Progenitor cell of endocrine pancreas (in vitro differentiated cells): ENCODE measurements around the gene VPS16. TPM values are rescaled to one million over a fixed set of nuclear protein-coding genes. Genes with fewer than 3 reads are reported as not detected.

Experiments
- DNase-seq: peaks from one replicate; pipeline ENCODE4 v3.0.0; 2021; ENCODE audit warnings: low spot score; ENCODE audit not compliant: unreplicated experiment
- H3K27ac Mint-ChIP-seq: 2 replicates; pipeline ENCODE4 v1.8.0; 2021; ENCODE audit warnings: mild to moderate bottlenecking, moderate library complexity, mixed read lengths
- H3K27me3 Mint-ChIP-seq: 2 replicates; pipeline ENCODE4 v1.8.0; 2021; ENCODE audit warnings: mixed read lengths
- H3K36me3 Mint-ChIP-seq: 2 replicates; pipeline ENCODE4 v1.8.0; 2022; ENCODE audit warnings: mixed read lengths; ENCODE audit not compliant: insufficient read depth
- H3K4me1 Mint-ChIP-seq: 2 replicates; pipeline ENCODE4 v1.8.0; 2021; ENCODE audit warnings: low read depth, mixed read lengths
- H3K4me3 Mint-ChIP-seq: 2 replicates; pipeline ENCODE4 v1.8.0; 2021; ENCODE audit warnings: low read depth, mild to moderate bottlenecking, moderate library complexity, mixed read lengths
- H3K9me3 Mint-ChIP-seq: 2 replicates; pipeline ENCODE4 v1.8.0; 2021; ENCODE audit warnings: low read depth, mixed read lengths
- total RNA-seq: library from RNA; stranded (reverse); gene quantifications from 2 replicates; pipeline ENCODE4 v1.2.1, GENCODE V29; 2021
- TF ChIP-seq, protein P1 (sequence below): fragments of 200-600 bp; sonication (generic); IDR thresholded peaks from one replicate; pipeline ENCODE4 v1.5.0; 2021; ENCODE audit warnings: antibody characterized with exemption, mild to moderate bottlenecking; ENCODE audit not compliant: unreplicated experiment

Gene VPS16
- total RNA-seq, 1 donor from 2014 or later, result 48.5 TPM

DNA sequence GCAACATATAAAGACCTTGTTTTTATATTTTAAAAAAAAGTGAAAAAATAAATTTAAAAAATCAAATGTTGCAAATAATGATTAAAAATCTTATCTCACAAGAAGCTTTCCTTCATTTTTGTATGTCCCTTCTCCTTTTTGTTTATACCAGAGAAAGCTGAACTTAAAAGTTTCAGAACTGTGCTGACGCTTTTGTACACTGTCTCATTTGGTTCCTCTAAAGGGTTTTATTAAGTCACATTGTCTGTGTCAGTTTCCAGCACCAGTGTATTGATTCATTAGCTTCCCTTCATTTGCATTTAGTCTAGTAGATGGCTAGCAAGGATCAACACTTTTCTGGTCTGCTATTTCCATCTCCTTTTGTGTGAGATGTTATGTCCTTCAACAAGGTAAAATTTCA is 6.8 kb upstream of the VPS16 start:
- H3K4me3 Mint-ChIP-seq, result no peak overlapping the region

DNA sequence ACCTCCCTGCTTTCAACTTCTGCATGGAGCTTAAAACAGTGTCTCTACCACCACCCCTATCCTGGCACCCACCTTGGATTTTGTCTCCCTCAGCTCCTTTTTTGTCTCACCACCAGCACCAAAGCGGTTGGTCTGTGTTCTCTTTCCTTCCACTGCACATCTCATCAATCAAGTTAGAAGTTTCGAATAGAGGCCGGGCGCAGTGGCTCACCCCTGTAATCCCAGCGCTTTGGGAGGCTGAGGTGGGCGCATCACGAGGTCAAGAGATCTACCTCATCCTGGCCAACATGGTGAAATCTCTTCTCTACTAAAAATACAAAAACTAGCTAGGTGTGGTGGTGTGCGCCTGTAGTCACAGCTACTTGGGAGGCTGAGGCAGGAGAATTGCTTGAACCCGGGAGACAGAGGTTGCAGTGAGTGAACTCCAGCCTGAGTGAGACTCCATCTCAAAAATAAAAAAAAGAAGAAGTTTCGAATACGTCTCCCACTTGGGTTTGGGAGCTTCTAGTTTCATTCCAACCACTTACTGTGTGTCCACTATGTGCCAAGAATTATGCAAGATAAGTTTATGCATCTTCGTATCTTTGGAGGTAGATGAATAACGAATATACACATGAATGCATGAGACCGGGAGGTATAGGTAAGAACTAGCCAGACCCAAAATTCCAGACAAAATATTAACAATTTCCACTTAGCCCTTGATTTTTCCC is 6.0 kb upstream of the VPS16 start:
- Mint-ChIP-seq H3K27me3 (peaks cover 2% of the 10 kb centered on the region), H3K9me3 (no peaks in the 10 kb centered on the region), H3K4me3 (no peak overlapping the region), H3K4me1 (peaks cover 2% of the 10 kb centered on the region), H3K36me3 (peaks cover 12% of the 10 kb centered on the region), H3K27ac (no peak overlapping the region)
- TF ChIP-seq, protein P1, sequence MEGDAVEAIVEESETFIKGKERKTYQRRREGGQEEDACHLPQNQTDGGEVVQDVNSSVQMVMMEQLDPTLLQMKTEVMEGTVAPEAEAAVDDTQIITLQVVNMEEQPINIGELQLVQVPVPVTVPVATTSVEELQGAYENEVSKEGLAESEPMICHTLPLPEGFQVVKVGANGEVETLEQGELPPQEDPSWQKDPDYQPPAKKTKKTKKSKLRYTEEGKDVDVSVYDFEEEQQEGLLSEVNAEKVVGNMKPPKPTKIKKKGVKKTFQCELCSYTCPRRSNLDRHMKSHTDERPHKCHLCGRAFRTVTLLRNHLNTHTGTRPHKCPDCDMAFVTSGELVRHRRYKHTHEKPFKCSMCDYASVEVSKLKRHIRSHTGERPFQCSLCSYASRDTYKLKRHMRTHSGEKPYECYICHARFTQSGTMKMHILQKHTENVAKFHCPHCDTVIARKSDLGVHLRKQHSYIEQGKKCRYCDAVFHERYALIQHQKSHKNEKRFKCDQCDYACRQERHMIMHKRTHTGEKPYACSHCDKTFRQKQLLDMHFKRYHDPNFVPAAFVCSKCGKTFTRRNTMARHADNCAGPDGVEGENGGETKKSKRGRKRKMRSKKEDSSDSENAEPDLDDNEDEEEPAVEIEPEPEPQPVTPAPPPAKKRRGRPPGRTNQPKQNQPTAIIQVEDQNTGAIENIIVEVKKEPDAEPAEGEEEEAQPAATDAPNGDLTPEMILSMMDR, result no peak
- DNase-seq, result no peak

More for the DNA sequence above, 6.8 kb upstream of the VPS16 start:
- TF ChIP-seq, protein P1, result no peak
- peaks cover 12% of the 10 kb centered on the region for H3K36me3 Mint-ChIP-seq
- H3K4me1 Mint-ChIP-seq, result no peaks in the 10 kb centered on the region
- no peak overlapping the region for H3K27ac Mint-ChIP-seq
- DNase-seq, result no peak
- H3K27me3 Mint-ChIP-seq, result peaks cover 9% of the 10 kb centered on the region
- H3K9me3 Mint-ChIP-seq, result no peaks in the 10 kb centered on the region

GRCh38 chr20:2835331-2835796 is 5.2 kb upstream of the VPS16 start:
- TF ChIP-seq, protein P1, result no peak
- H3K27ac Mint-ChIP-seq, result no peak overlapping the region
- H3K4me3 Mint-ChIP-seq, result no peak overlapping the region
- peaks cover 2% of the 10 kb centered on the region for H3K4me1 Mint-ChIP-seq
- no peaks in the 10 kb centered on the region for H3K27me3 Mint-ChIP-seq
- peaks cover 12% of the 10 kb centered on the region for H3K36me3 Mint-ChIP-seq
- no peaks in the 10 kb centered on the region for H3K9me3 Mint-ChIP-seq
- no peak for DNase-seq

DNA sequence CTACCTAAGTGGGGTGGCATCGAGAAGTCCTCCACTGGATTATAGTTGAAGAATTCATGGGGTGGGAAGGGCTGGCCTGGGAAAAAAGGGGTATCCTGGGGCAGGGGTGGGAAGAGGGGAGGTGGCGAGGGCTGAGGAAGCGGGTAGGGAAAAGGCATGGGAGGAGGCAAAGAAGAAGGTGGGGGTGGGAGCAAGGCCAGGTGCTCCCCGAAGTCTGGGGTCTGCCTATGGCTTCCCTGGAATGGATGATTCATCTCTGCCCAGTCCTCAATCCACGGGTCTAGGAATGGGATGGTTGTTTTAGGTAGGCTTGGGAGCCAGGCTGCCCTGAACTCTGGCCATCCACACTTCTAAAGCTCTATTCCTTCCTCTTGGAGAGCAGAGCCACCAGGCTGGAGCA is 4.5 kb upstream of the VPS16 start:
- H3K9me3 Mint-ChIP-seq, result no peaks in the 10 kb centered on the region
- H3K27ac Mint-ChIP-seq, result no peak overlapping the region
- H3K27me3 Mint-ChIP-seq, result no peaks in the 10 kb centered on the region
- TF ChIP-seq, protein P1, result no peak
- peaks cover 12% of the 10 kb centered on the region for H3K36me3 Mint-ChIP-seq
- DNase-seq, result no peak
- peaks cover 2% of the 10 kb centered on the region for H3K4me1 Mint-ChIP-seq
- no peak overlapping the region for H3K4me3 Mint-ChIP-seq

GRCh38 chr20:2837221-2837960 is 3.2 kb upstream of the VPS16 start:
- Mint-ChIP-seq H3K27me3 (no peaks in the 10 kb centered on the region), H3K36me3 (peaks cover 12% of the 10 kb centered on the region), H3K4me1 (peaks cover 6% of the 10 kb centered on the region), H3K27ac (no peak overlapping the region), H3K4me3 (no peak overlapping the region), H3K9me3 (no peaks in the 10 kb centered on the region)
- TF ChIP-seq, protein P1, result no peak
- no peak for DNase-seq
